HUES48 (cell line): ENCODE data around the gene ADAMTSL5.

ENCODE experiments used
- H3K27ac ChIP-seq: one replicate; pipeline ENCODE4 v1.7.0; 2013; ENCODE audit warnings: low read depth, low read length, inconsistent platforms
- H3K27me3 ChIP-seq: 2 replicates; pipeline ENCODE4 v1.6.1; 2013; ENCODE audit warnings: mild to moderate bottlenecking, low read length; ENCODE audit not compliant: control insufficient read depth, insufficient read depth
- H3K36me3 ChIP-seq: 2 replicates; pipeline ENCODE4 v1.6.1; 2013; ENCODE audit warnings: low read length; ENCODE audit not compliant: control insufficient read depth, insufficient read depth
- H3K4me1 ChIP-seq: 2 replicates; pipeline ENCODE4 v1.6.1; 2013; ENCODE audit warnings: mild to moderate bottlenecking, low read length; ENCODE audit not compliant: control insufficient read depth, insufficient read depth
- H3K4me3 ChIP-seq: 2 replicates; pipeline ENCODE4 v1.5.1; 2013; ENCODE audit warnings: mild to moderate bottlenecking, low read depth, low read length
- H3K9ac ChIP-seq: 2 replicates; pipeline ENCODE4 v1.6.1; 2013; ENCODE audit warnings: mild to moderate bottlenecking, low read depth, low read length, moderate library complexity
- H3K9me3 ChIP-seq: 2 replicates; pipeline ENCODE4 v1.6.1; 2013; ENCODE audit warnings: low read length; ENCODE audit not compliant: control insufficient read depth, insufficient read depth

The ADAMTSL5 gene

GRCh38 chr19:1467490-1468273, 45.1 kb downstream of the ADAMTSL5 start:
- no peaks in the 10 kb centered on the region for H3K9me3 ChIP-seq
- H3K4me1 ChIP-seq: peaks cover 8% of the 10 kb centered on the region
- H3K9ac ChIP-seq: no peak overlapping the region
- peaks cover 86% of the 10 kb centered on the region for H3K27me3 ChIP-seq
- no peaks in the 10 kb centered on the region for H3K36me3 ChIP-seq
- H3K4me3 ChIP-seq: peak overlapping the region; percentile 29; the same call in 1 of the 2 replicates
- no peak overlapping the region for H3K27ac ChIP-seq

- peaks cover 80% of the 10 kb centered on the region for H3K27me3 ChIP-seq
Observed at GRCh38 chr19:1467215-1467489, 45.7 kb downstream of the ADAMTSL5 start.

GRCh38 chr19:1466461-1467214, 46.2 kb downstream of the ADAMTSL5 start:
- Histone ChIP-seq H3K27me3 (peaks cover 75% of the 10 kb centered on the region), H3K36me3 (no peaks in the 10 kb centered on the region), H3K9me3 (no peaks in the 10 kb centered on the region), H3K9ac (no peak overlapping the region), H3K4me3 (peak overlapping the region; percentile 37; the same call in 1 of the 2 replicates), H3K27ac (no peak overlapping the region), H3K4me1 (peaks cover 8% of the 10 kb centered on the region)

More at GRCh38 chr19:1467215-1467489, 45.7 kb downstream of the ADAMTSL5 start:
- Histone ChIP-seq H3K9me3 (no peaks in the 10 kb centered on the region), H3K4me3 (peak overlapping the region; percentile 37; the same call in 1 of the 2 replicates), H3K27ac (no peak overlapping the region), H3K4me1 (peaks cover 8% of the 10 kb centered on the region), H3K36me3 (no peaks in the 10 kb centered on the region), H3K9ac (no peak overlapping the region)

DNA sequence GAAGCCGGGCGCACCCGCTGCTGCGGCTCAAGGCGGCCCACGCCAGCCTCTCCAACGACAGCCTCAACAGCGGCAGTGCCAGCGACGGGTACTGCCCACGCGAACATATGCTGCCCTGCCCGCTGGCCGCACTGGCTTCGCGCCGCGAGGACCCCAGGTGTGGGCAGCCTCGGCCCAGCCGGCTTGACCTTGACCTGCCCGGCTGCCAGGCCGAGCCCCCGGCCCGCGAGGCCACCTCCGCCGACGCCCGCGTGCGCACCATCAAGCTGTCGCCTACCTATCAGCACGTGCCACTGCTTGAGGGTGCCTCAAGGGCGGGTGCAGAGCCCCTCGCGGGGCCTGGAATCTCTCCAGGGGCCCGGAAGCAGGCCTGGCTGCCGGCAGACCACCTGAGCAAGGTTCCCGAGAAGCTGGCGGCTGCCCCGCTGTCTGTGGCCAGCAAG, 46.8 kb downstream of the ADAMTSL5 start:
- no peak overlapping the region for H3K4me3 ChIP-seq
- H3K27me3 ChIP-seq: peaks cover 69% of the 10 kb centered on the region
- H3K9ac ChIP-seq: no peak overlapping the region
- no peak overlapping the region for H3K27ac ChIP-seq
- H3K36me3 ChIP-seq: no peaks in the 10 kb centered on the region
- peaks cover 3% of the 10 kb centered on the region; the same call in 1 of the 2 replicates for H3K4me1 ChIP-seq
- H3K9me3 ChIP-seq: no peaks in the 10 kb centered on the region

GRCh38 chr19:1465191-1466016, 47.4 kb downstream of the ADAMTSL5 start:
- Histone ChIP-seq H3K27ac (no peak overlapping the region), H3K27me3 (peaks cover 63% of the 10 kb centered on the region), H3K4me1 (no peaks in the 10 kb centered on the region)

GRCh38 chr19:1461862-1462261, 51.0 kb downstream of the ADAMTSL5 start:
- H3K9me3 ChIP-seq: no peaks in the 10 kb centered on the region
- H3K4me3 ChIP-seq: no peak overlapping the region
- H3K27ac ChIP-seq: no peak overlapping the region
- no peak overlapping the region for H3K9ac ChIP-seq
- H3K27me3 ChIP-seq: peaks cover 35% of the 10 kb centered on the region
- no peaks in the 10 kb centered on the region for H3K4me1 ChIP-seq
- no peaks in the 10 kb centered on the region for H3K36me3 ChIP-seq

More at GRCh38 chr19:1465191-1466016, 47.4 kb downstream of the ADAMTSL5 start:
- Histone ChIP-seq H3K4me3 (no peak overlapping the region), H3K9me3 (no peaks in the 10 kb centered on the region), H3K36me3 (no peaks in the 10 kb centered on the region), H3K9ac (no peak overlapping the region)

GRCh38 chr19:1460033-1460995, 52.5 kb downstream of the ADAMTSL5 start:
- no peaks in the 10 kb centered on the region for H3K4me1 ChIP-seq
- no peak overlapping the region for H3K27ac ChIP-seq
- H3K4me3 ChIP-seq: no peak overlapping the region
- H3K36me3 ChIP-seq: no peaks in the 10 kb centered on the region
- H3K27me3 ChIP-seq: peaks cover 26% of the 10 kb centered on the region
- no peaks in the 10 kb centered on the region for H3K9me3 ChIP-seq
- H3K9ac ChIP-seq: no peak overlapping the region

- H3K9me3 ChIP-seq: no peaks in the 10 kb centered on the region
- no peak overlapping the region for H3K27ac ChIP-seq
- H3K36me3 ChIP-seq: no peaks in the 10 kb centered on the region
- no peak overlapping the region for H3K4me3 ChIP-seq
- peaks cover 18% of the 10 kb centered on the region for H3K27me3 ChIP-seq
- no peak overlapping the region for H3K9ac ChIP-seq
- no peaks in the 10 kb centered on the region for H3K4me1 ChIP-seq
Observed at GRCh38 chr19:1459479-1459878, 53.3 kb downstream of the ADAMTSL5 start.

DNA sequence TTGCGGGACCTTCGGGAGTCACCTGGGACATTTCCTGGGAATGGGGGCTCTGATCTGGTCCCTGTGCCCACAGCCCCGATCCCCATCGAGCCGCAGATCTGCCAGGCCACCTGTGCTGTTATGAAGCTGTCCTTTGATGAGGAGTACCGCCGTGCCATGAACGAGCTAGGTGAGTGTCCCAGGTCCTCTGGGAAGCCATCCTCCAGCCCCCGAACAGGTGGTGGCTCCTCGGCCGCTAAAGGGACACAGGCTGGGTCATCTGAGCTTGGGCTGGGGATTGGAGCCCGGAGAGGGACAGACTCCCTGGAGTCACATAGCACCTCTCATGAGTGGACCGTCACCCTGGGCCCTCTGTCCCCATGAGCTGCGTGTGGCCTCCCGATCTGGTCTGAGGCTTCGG, 54.9 kb downstream of the ADAMTSL5 start:
- H3K27me3 ChIP-seq: peaks cover 19% of the 10 kb centered on the region
- no peaks in the 10 kb centered on the region for H3K9me3 ChIP-seq
- H3K4me1 ChIP-seq: no peaks in the 10 kb centered on the region
- no peaks in the 10 kb centered on the region for H3K36me3 ChIP-seq
- H3K4me3 ChIP-seq: no peak overlapping the region
- no peak overlapping the region for H3K9ac ChIP-seq
- H3K27ac ChIP-seq: no peak overlapping the region
